Ovary (tissue), 9 donors: ENCODE results near the gene DRC3. TPM values are rescaled to one million over a fixed set of nuclear protein-coding genes. Genes with fewer than 3 reads are reported as not detected.

Experiments used
- DNase-seq, 5 donors: peaks; one replicate each; pipeline ENCODE4 v3.0.0-alpha.2; 2019 to 2020
- H3K27ac ChIP-seq, 2 donors: fragments of 200-600 bp; one replicate each; pipeline versions ENCODE4 v1.5.1 to v1.8.0; 2019 to 2022
- H3K27me3 ChIP-seq: fragments of 200-600 bp; one replicate; pipeline ENCODE4 v1.8.0; 2022
- H3K36me3 ChIP-seq: fragments of 200-600 bp; sonication (generic); one replicate; pipeline ENCODE4 v1.5.1; 2019
- H3K4me1 ChIP-seq: one replicate; pipeline ENCODE4 v1.8.1; 2013; ENCODE audit warnings: mild to moderate bottlenecking, moderate library complexity; ENCODE audit not compliant: insufficient read depth
- H3K4me3 ChIP-seq: fragments of 200-600 bp; sonication (generic); one replicate; pipeline ENCODE4 v1.5.1; 2017
- H3K9me3 ChIP-seq, 2 donors: fragments of 200-600 bp in 1 of 2; sonication (generic) in 1 of 2; one replicate each; pipeline versions ENCODE4 v1.5.1 to v1.8.1; 2013 to 2019; ENCODE audit warnings: mild to moderate bottlenecking in 1 of 2, moderate library complexity in 1 of 2
- CTCF ChIP-seq, 3 donors: fragments of 450-650 bp in 2 of 3; fragments of 200-600 bp in 1 of 3; IDR thresholded peaks; one replicate each; pipeline versions ENCODE4 v1.5.1 to v1.8.0; 2016 to 2022; ENCODE audit warnings: antibody characterized with exemption in 3 of 3, mild to moderate bottlenecking in 1 of 3
- EP300 ChIP-seq: sonication (generic); formaldehyde crosslinking; IDR thresholded peaks from one replicate; pipeline ENCODE4 v1.6.1; 2017; ENCODE audit warnings: antibody characterized with exemption
- POLR2A ChIP-seq: fragments of 450-650 bp; IDR thresholded peaks from one replicate; pipeline ENCODE4 v1.6.1; 2017; ENCODE audit warnings: antibody characterized with exemption, mild to moderate bottlenecking, moderate library complexity
- WGBS, 3 donors: extraction: QIAGEN DNeasy Blood & Tissue Kit in 1 of 3; methylation state at CpG; one replicate each; pipeline versions ENCODE4 v1.1.5 to v1.1.7; 2013 to 2017; 5-methylcytosine and 5-hydroxymethylcytosine counted together
- intact Hi-C, 4 donors: fragments of 100-400 bp; cut with DNase I; formaldehyde crosslinking; loops; one replicate each; pipeline versions ENCODE4 v1.11.0 to v1.15.1; 2022 to 2023
- polyA plus RNA-seq, 2 donors: library from polyadenylated mRNA; stranded (reverse); fragments of 200-250 nt in 1 of 2; fragments of 350-450 nt in 1 of 2; fragmentation: Illumina TruSeq in 1 of 2; extraction: RNeasy Lipid Tissue Mini Kit (QIAGEN cat#74804) in 1 of 2; gene quantifications; one replicate each; pipeline ENCODE4 v1.2.3, GENCODE V29; 2013 to 2014
- total RNA-seq, 7 donors: library from RNA; depleted of rRNA in 2 of 7; stranded (reverse); fragments of >200 nt in 2 of 7; fragmentation: NEBNext Ultra II Directional in 3 of 7; extraction: Animal tissue kit (Norgen Biotek cat#: 25700) in 3 of 7; gene quantifications; one replicate each; pipeline versions ENCODE4 v1.1.0 to v1.2.4, GENCODE V29; 2016 to 2023
- donor health status: DM: no; HTN: no; CAD: no; lungs with moderate emphysema.
- donor health status: DM: no; HTN: no; CAD: no.
- donor health status: Bipolar disorder and iron deficiency.
- donor health status: DM: yes; HTN: yes; CAD: no.
- donor health status: DM: no; HTN: no; CAD: no.
- donor health status: DM: yes; HTN: yes; CAD: no.

The DRC3 gene
- total and polyA plus RNA-seq, 9 donors: 3.6 to 35.3 (median 6.0) TPM

- intact Hi-C loops: no loop called here
- Histone ChIP-seq H3K27me3 (no peaks in the 10 kb centered on the region), H3K27ac (no peak overlapping the region), H3K36me3 (no peaks in the 10 kb centered on the region), H3K4me1 (no peaks in the 10 kb centered on the region), H3K4me3 (no peak overlapping the region), H3K9me3 (no peaks in the 10 kb centered on the region)
- TF ChIP-seq CTCF (IDR thresholded peaks at IDR 0.05) (no peak), POLR2A (no peak), EP300 (no peak)
- no peak for DNase-seq
- 83 to 89% (median 84%) methylated on average over 14 of the region's 14 CpGs for WGBS, 3 donors
These were observed 6.1 kb downstream of the DRC3 start for GRCh38 chr17:17978481-17979424.

DNA sequence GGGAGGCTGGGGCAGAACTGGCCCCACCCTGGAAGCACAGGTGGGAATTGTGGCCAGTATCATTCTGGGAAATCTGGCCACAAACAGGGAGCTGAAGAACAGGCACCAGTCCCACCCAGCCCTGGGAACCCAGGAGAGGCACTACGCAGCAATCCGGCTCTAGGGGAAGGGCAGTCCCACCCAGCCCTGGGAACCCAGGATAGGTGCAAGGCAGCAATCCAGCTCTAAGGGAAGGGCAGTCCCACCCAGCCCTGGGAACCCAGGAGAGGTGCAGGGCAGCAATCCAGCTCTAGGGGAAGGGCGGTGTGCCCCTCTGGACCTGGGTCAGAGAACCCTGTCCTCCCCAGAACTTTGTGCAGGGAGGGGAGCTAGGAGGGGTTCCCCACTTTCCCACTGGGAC lies 7.1 kb downstream of the DRC3 start:
- TF ChIP-seq CTCF (IDR thresholded peaks at IDR 0.05) (no peak), EP300 (no peak), POLR2A (no peak)
- Histone ChIP-seq H3K27me3 (no peaks in the 10 kb centered on the region), H3K9me3 (no peaks in the 10 kb centered on the region), H3K4me1 (no peaks in the 10 kb centered on the region), H3K27ac (no peak overlapping the region), H3K4me3 (no peak overlapping the region), H3K36me3 (no peaks in the 10 kb centered on the region)
- intact Hi-C loops: no loop called here
- DNase-seq: no peak
- WGBS, 3 donors: 76 to 89% (median 80%) methylated on average over 3 of the region's 3 CpGs

DNA sequence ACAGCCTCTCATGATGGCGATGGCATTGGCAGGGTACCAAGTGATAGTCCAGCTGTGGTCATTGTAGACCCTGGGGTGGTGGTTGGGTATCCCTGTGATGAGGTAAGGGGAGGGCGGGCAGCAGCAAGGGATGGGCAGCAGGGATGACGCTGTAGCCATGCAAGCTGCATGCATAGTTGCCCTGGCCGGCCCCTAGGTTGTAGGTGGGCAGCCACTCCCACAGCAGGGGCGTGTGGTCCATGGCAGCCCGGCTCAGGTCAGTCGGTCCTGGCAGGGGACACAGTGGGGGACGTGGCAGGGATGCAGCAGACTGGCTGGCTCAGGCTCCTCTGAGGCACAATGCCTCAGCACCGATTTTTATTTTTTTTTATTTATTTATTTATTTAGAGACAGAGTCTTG lies 8.7 kb downstream of the DRC3 start:
- DNase-seq: no peak
- 85 to 90% (median 85%) methylated on average over 9 of the region's 9 CpGs for WGBS, 3 donors
- no peak overlapping the region for H3K4me3 ChIP-seq
- no peaks in the 10 kb centered on the region for H3K4me1 ChIP-seq
- H3K36me3 ChIP-seq: no peaks in the 10 kb centered on the region
- no peaks in the 10 kb centered on the region for H3K27me3 ChIP-seq
- H3K27ac ChIP-seq: no peak overlapping the region
- intact Hi-C loops: no loop called here
- TF ChIP-seq POLR2A (no peak), CTCF (IDR thresholded peaks at IDR 0.05) (no peak)
- no peaks in the 10 kb centered on the region for H3K9me3 ChIP-seq

DNA sequence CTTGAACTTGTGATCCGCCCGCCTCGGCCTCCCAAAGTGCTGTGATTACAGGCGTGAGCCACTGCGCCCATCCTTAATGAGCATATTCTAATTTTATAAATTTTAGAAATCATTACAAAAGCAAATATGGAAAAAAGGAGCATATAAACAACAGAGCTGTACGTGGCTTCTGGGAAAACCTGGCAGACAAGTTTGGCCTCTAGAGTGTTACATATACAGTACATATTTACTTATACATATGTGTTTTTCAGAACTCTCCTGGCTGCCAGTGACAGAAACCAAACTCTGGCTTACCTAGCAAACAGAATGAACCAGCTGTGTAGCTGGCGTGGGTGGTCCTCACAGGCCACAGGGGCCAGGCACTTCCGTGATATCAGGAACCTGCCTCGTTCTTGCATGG lies 10.1 kb downstream of the DRC3 start:
- no peak for DNase-seq
- no peaks in the 10 kb centered on the region for H3K27me3 ChIP-seq
- TF ChIP-seq EP300 (no peak), CTCF (IDR thresholded peaks at IDR 0.05) (no peak), POLR2A (no peak)
- intact Hi-C loops: no loop called here
- H3K4me3 ChIP-seq: no peak overlapping the region
- no peaks in the 10 kb centered on the region for H3K9me3 ChIP-seq
- no peaks in the 10 kb centered on the region for H3K4me1 ChIP-seq
- no peaks in the 10 kb centered on the region for H3K36me3 ChIP-seq
- H3K27ac ChIP-seq: no peak overlapping the region
- WGBS, 3 donors: 92 to 94% (median 93%) methylated on average over 9 of the region's 9 CpGs
